ENCODE data around the gene COL1A1. TPM values are rescaled to one million over a fixed set of nuclear protein-coding genes. Genes with fewer than 3 reads are reported as not detected.

The COL1A1 gene
- total RNA-seq, 1 experiment from 2014 or later, result 20.7 TPM

- Histone ChIP-seq H3F3A (ENCODE audit: insufficient read depth, low read depth) (no peaks in the 10 kb centered on the region), H4K20me1 (ENCODE audit: insufficient read depth) (no peaks in the 10 kb centered on the region), H3K79me2 (ENCODE audit: low read depth) (no peaks in the 10 kb centered on the region), H3K4me2 (no peak overlapping the region), H2AFZ (no peak overlapping the region), H3K27me3 (ENCODE audit: insufficient read depth, low read depth) (peaks cover 53% of the 10 kb centered on the region), H3K36me3 (ENCODE audit: low read depth) (no peaks in the 10 kb centered on the region), H3K4me3 (no peak overlapping the region), H3K27ac (no peak overlapping the region), H3K4me1 (replicated peaks; ENCODE audit: insufficient read depth) (peaks cover 12% of the 10 kb centered on the region), H3K9me3 (ENCODE audit: insufficient read depth, low read depth) (no peaks in the 10 kb centered on the region), H3K9me2 (ENCODE audit: insufficient read depth) (no peaks in the 10 kb centered on the region)
- no TSS peak for BruUV-seq (replicated peaks)
- DNase-seq, result no peak
- ChIA-PET POLR2A (ENCODE audit: unreplicated experiment) (no interaction called here), CTCF (interaction anchor here (0.6 kb wide), 1 partner anchor 38 kb away, joined by 8 read pairs; no protein-coding TSS in a partner anchor)
- TF ChIP-seq CTCF (conservative IDR thresholded peaks at IDR 0.05) (no peak), EZH2 (IDR thresholded peaks at IDR 0.05; ENCODE audit: low read depth) (no peak)
- intact Hi-C loops (cut with micrococcal nuclease; ENCODE audit: unreplicated experiment), result loop anchor here (10.0 kb wide), 1 partner anchor 487 kb away; no protein-coding TSS in a partner anchor
Measured at GRCh38 chr17:50207792-50208567, 6.5 kb upstream of the COL1A1 start.

- no peak overlapping the region for H3K4me2 ChIP-seq
- POLR2A ChIA-PET (ENCODE audit: unreplicated experiment), result no interaction called here
- TF ChIP-seq CTCF (conservative IDR thresholded peaks at IDR 0.05), result no peak
- TF ChIP-seq EZH2 (IDR thresholded peaks at IDR 0.05; ENCODE audit: low read depth), result no peak
- peaks cover 12% of the 10 kb centered on the region for H3K4me1 ChIP-seq (replicated peaks; ENCODE audit: insufficient read depth)
- no peaks in the 10 kb centered on the region for H3K9me3 ChIP-seq (ENCODE audit: insufficient read depth, low read depth)
- no peaks in the 10 kb centered on the region for H3K9me2 ChIP-seq (ENCODE audit: insufficient read depth)
- no peaks in the 10 kb centered on the region for H3K36me3 ChIP-seq (ENCODE audit: low read depth)
- H3F3A ChIP-seq (ENCODE audit: insufficient read depth, low read depth), result no peaks in the 10 kb centered on the region
- H3K79me2 ChIP-seq (ENCODE audit: low read depth), result no peaks in the 10 kb centered on the region
- DNase-seq, result no peak
- no TSS peak for BruUV-seq (replicated peaks)
- H3K27me3 ChIP-seq (ENCODE audit: insufficient read depth, low read depth), result peaks cover 60% of the 10 kb centered on the region
- CTCF ChIA-PET, result interaction anchor here (0.6 kb wide), 1 partner anchor 39 kb away, joined by 8 read pairs; no protein-coding TSS in a partner anchor
- no peak overlapping the region for H3K27ac ChIP-seq
- no peak overlapping the region for H3K4me3 ChIP-seq
- intact Hi-C loops (cut with micrococcal nuclease; ENCODE audit: unreplicated experiment), result loop anchor here (10.0 kb wide), 1 partner anchor 487 kb away; no protein-coding TSS in a partner anchor
- H4K20me1 ChIP-seq (ENCODE audit: insufficient read depth), result no peaks in the 10 kb centered on the region
- no peak overlapping the region for H2AFZ ChIP-seq
Measured at GRCh38 chr17:50207315-50207714, 5.9 kb upstream of the COL1A1 start.

GRCh38 chr17:50206604-50207293 is 5.3 kb upstream of the COL1A1 start:
- no peaks in the 10 kb centered on the region for H3K79me2 ChIP-seq (ENCODE audit: low read depth)
- H4K20me1 ChIP-seq (ENCODE audit: insufficient read depth), result no peaks in the 10 kb centered on the region
- no peaks in the 10 kb centered on the region for H3K9me3 ChIP-seq (ENCODE audit: insufficient read depth, low read depth)
- H2AFZ ChIP-seq, result no peak overlapping the region
- H3K27ac ChIP-seq, result no peak overlapping the region
- H3F3A ChIP-seq (ENCODE audit: insufficient read depth, low read depth), result no peaks in the 10 kb centered on the region
- no peak overlapping the region for H3K4me3 ChIP-seq
- BruUV-seq (replicated peaks), result no TSS peak
- H3K4me1 ChIP-seq (replicated peaks; ENCODE audit: insufficient read depth), result peaks cover 12% of the 10 kb centered on the region
- intact Hi-C loops (cut with micrococcal nuclease; ENCODE audit: unreplicated experiment), result loop anchor here (10.0 kb wide), 1 partner anchor 488 kb away; no protein-coding TSS in a partner anchor
- DNase-seq, result no peak
- CTCF ChIA-PET, result interaction anchor here (0.6 to 0.7 kb wide), 2 partner anchors 9 to 39 kb away, joined by 8 to 12 read pairs; no protein-coding TSS in a partner anchor
- peaks cover 66% of the 10 kb centered on the region for H3K27me3 ChIP-seq (ENCODE audit: insufficient read depth, low read depth)
- H3K36me3 ChIP-seq (ENCODE audit: low read depth), result no peaks in the 10 kb centered on the region
- POLR2A ChIA-PET (ENCODE audit: unreplicated experiment), result no interaction called here
- TF ChIP-seq EZH2 (IDR thresholded peaks at IDR 0.05; ENCODE audit: low read depth), result no peak
- no peak for TF ChIP-seq CTCF (conservative IDR thresholded peaks at IDR 0.05)
- H3K9me2 ChIP-seq (ENCODE audit: insufficient read depth), result no peaks in the 10 kb centered on the region
- no peak overlapping the region for H3K4me2 ChIP-seq
